Measurements from ENCODE around the gene SMYD3. TPM values are rescaled to one million over a fixed set of nuclear protein-coding genes. Genes with fewer than 3 reads are reported as not detected.

The SMYD3 gene
- polyA plus RNA-seq, 2 of the 4 experiments (the other 2 are of a cell fraction), result 18.2 to 35.2 TPM

GRCh38 chr1:245956225-245956624, 550.9 kb downstream of the SMYD3 start:
- DNase-seq (ENCODE audit: low read depth in 1 of 2, low spot score in 1 of 2), result no peak
- FAIRE-seq, result no peak
- ChIA-PET POLR2A (no interaction called here), CTCF (interaction anchor here (1.7 kb wide), 1 partner anchor 14 kb away, joined by 3 read pairs; no protein-coding TSS in a partner anchor)
- H3K4me1 ChIP-seq, result peaks cover 4% of the 10 kb centered on the region; the same call in 1 of the 3 replicates
- H3K4me3 ChIP-seq, result no peak overlapping the region
- no peak overlapping the region for H3K4me2 ChIP-seq
- no peak for ATAC-seq
- 75% methylated on average over 4 of the region's 4 CpGs for WGBS (ENCODE audit: missing lambda C conversion rate)
- no peak overlapping the region for H3K27ac ChIP-seq
- no peaks in the 10 kb centered on the region for H3K9me3 ChIP-seq
- TF ChIP-seq JUNB (IDR thresholded peaks at IDR 0.05), result no peak
- TF ChIP-seq NR3C1 (IDR thresholded peaks at IDR 0.05), result no peak

- H3K4me2 ChIP-seq, result peak overlapping the region; percentile 77
- H3K4me1 ChIP-seq, result peaks cover 4% of the 10 kb centered on the region; the same call in 1 of the 3 replicates
- H3K27ac ChIP-seq, result 0 out of 6 replicates have a peak overlapping the region, but pooled peaks of 1 of the 2 experiments have one; percentile 6
- FAIRE-seq (no peak), ATAC-seq (no peak; a peak in 1 of 6 replicates), DNase-seq (ENCODE audit: low read depth in 1 of 2, low spot score in 1 of 2) (no peak)
- WGBS (ENCODE audit: missing lambda C conversion rate), result 49% methylated on average over 8 of the region's 8 CpGs
- ChIA-PET POLR2A (no interaction called here), CTCF (no interaction called here)
- no peaks in the 10 kb centered on the region for H3K9me3 ChIP-seq
- TF ChIP-seq CHD2 (IDR thresholded peaks at IDR 0.05; ENCODE audit: low read length, partially characterized antibody), result no peak
- TF ChIP-seq SMC3 (IDR thresholded peaks at IDR 0.05), result no peak
- TF ChIP-seq MAZ (IDR thresholded peaks at IDR 0.05; ENCODE audit: borderline replicate concordance, low read depth, low read length), result no peak
- TF ChIP-seq CHD4 (IDR thresholded peaks at IDR 0.05; ENCODE audit: borderline replicate concordance), result no peak
- TF ChIP-seq HOXB13 (CRISPR knock-in tag; IDR thresholded peaks at IDR 0.05; ENCODE audit: low read depth), result no peak
- no peak for TF ChIP-seq POLR2A (IDR thresholded peaks at IDR 0.05; ENCODE audit: low read length)
- TF ChIP-seq FOSL2 (IDR thresholded peaks at IDR 0.05), result no peak
- TF ChIP-seq FOSL2 (CRISPR knock-in tag; IDR thresholded peaks at IDR 0.05), result no peak
- TF ChIP-seq HEYL (CRISPR knock-in tag; IDR thresholded peaks at IDR 0.05), result no peak
- TF ChIP-seq REST (IDR thresholded peaks at IDR 0.05), result no peak
- no peak for TF ChIP-seq NPAS2 (CRISPR knock-in tag; IDR thresholded peaks at IDR 0.05; ENCODE audit: borderline replicate concordance)
- no peak for TF ChIP-seq FOXS1 (CRISPR knock-in tag; IDR thresholded peaks at IDR 0.05)
- TF ChIP-seq EHF (CRISPR knock-in tag; IDR thresholded peaks at IDR 0.05), result no peak
- no peak for TF ChIP-seq RFX5 (IDR thresholded peaks at IDR 0.05)
- TF ChIP-seq ZC3H11A (IDR thresholded peaks at IDR 0.05), result no peak
- TF ChIP-seq ATOH8 (CRISPR knock-in tag; IDR thresholded peaks at IDR 0.05; ENCODE audit: low read depth), result no peak
- TF ChIP-seq FOSB (CRISPR knock-in tag; IDR thresholded peaks at IDR 0.05), result no peak
- TF ChIP-seq ELK1 (IDR thresholded peaks at IDR 0.05; ENCODE audit: low read depth, low read length), result no peak
- TF ChIP-seq RNF2 (IDR thresholded peaks at IDR 0.05; ENCODE audit: borderline replicate concordance, low read depth), result no peak
- H3K4me3 ChIP-seq, result peak overlapping the region; percentile 22; the same call in 1 of the 3 replicates
Measured at GRCh38 chr1:245953876-245954660, 553.0 kb downstream of the SMYD3 start.
